ENCODE measurements around the gene HLA-DOB. TPM values are rescaled to one million over a fixed set of nuclear protein-coding genes. Genes with fewer than 3 reads are reported as not detected.
"Not testable (repeated sequence)": the region's sequence is repeated elsewhere in the genome, so short reads cannot be mapped to it uniquely, and the experiment has no call there.

HLA-DOB gene
- total and polyA plus RNA-seq, 11 donors: 0.25 to 2.7 (median 0.60) TPM; not detected in 2

DNA sequence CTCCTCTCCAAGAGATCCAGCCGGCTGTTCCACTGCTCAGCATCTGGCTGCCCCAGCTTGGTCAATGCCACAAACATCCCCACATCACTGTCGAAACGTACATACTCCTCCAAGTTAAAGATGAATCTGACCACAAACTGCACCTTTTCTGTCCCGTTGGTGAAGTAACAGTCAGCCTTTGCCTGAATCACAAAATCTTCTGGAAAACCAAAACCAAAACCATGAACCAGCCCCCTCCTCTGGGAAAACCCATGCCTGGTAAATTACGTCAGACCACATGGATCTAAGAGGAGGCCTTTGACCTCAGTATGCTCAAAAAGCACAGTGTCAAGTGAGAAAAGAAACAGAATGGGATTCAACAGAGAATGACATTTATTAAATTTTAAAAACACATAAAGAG, 1.7 kb downstream of the HLA-DOB start:
- H3K9me3 ChIP-seq: no peaks in the 10 kb centered on the region
- 65 to 77% (median 71%) methylated on average over 5 of the region's 5 CpGs for WGBS, 4 donors
- H3K27ac ChIP-seq: peak overlapping the region in 1 of 12 donors; percentile 32
- H3K4me3 ChIP-seq: peak overlapping the region in 3 of 12 donors; percentile 13 to 32 (median 31)
- ATAC-seq (peak in 2 of 4 donors; percentile 44 to 55), DNase-seq (no peak)
- peaks cover 0 to 13% (median 5%) of the 10 kb centered on the region in 12 donors for H3K4me1 ChIP-seq
- peaks cover 0 to 3% (median 0%) of the 10 kb centered on the region in 9 donors for H3K36me3 ChIP-seq
- TF ChIP-seq, protein P1, sequence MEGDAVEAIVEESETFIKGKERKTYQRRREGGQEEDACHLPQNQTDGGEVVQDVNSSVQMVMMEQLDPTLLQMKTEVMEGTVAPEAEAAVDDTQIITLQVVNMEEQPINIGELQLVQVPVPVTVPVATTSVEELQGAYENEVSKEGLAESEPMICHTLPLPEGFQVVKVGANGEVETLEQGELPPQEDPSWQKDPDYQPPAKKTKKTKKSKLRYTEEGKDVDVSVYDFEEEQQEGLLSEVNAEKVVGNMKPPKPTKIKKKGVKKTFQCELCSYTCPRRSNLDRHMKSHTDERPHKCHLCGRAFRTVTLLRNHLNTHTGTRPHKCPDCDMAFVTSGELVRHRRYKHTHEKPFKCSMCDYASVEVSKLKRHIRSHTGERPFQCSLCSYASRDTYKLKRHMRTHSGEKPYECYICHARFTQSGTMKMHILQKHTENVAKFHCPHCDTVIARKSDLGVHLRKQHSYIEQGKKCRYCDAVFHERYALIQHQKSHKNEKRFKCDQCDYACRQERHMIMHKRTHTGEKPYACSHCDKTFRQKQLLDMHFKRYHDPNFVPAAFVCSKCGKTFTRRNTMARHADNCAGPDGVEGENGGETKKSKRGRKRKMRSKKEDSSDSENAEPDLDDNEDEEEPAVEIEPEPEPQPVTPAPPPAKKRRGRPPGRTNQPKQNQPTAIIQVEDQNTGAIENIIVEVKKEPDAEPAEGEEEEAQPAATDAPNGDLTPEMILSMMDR (IDR thresholded peaks at IDR 0.05): no peak
- TF ChIP-seq POLR2A (IDR thresholded peaks at IDR 0.05): no peak
- H3K27me3 ChIP-seq: peaks cover 0 to 4% (median 0%) of the 10 kb centered on the region in 9 donors
- intact Hi-C loops (cut with DNase I): no loop called here

GRCh38 chr6:32814145-32814544, 2.7 kb downstream of the HLA-DOB start:
- peaks cover 0 to 13% (median 5%) of the 10 kb centered on the region in 12 donors for H3K4me1 ChIP-seq
- no peak for ATAC-seq
- TF ChIP-seq, protein P1 (IDR thresholded peaks at IDR 0.05): no peak
- no peak for TF ChIP-seq POLR2A (IDR thresholded peaks at IDR 0.05)
- no peak overlapping the region for H3K27ac ChIP-seq
- no peaks in the 10 kb centered on the region for H3K9me3 ChIP-seq
- no peak overlapping the region for H3K4me3 ChIP-seq
- WGBS, 4 donors: 70 to 98% (median 95%) methylated on average over 2 of the region's 2 CpGs
- peaks cover 0 to 3% (median 0%) of the 10 kb centered on the region in 9 donors for H3K36me3 ChIP-seq
- peaks cover 0 to 4% (median 0%) of the 10 kb centered on the region in 9 donors for H3K27me3 ChIP-seq
- no peak for DNase-seq
- intact Hi-C loops (cut with DNase I): no loop called here

GRCh38 chr6:32809171-32809570, 7.6 kb downstream of the HLA-DOB start:
- Histone ChIP-seq H3K27ac (no peak overlapping the region), H3K9me3 (no peaks in the 10 kb centered on the region), H3K36me3 (peaks cover 0 to 2% (median 0%) of the 10 kb centered on the region in 9 donors), H3K27me3 (peaks cover 0 to 19% (median 0%) of the 10 kb centered on the region in 9 donors), H3K4me3 (no peak overlapping the region), H3K4me1 (no peaks in the 10 kb centered on the region)
- WGBS, 4 donors: 35 to 43% (median 39%) methylated on average over 1 of the region's 1 CpG
- TF ChIP-seq POLR2A (IDR thresholded peaks at IDR 0.05): no peak
- TF ChIP-seq, protein P1 (IDR thresholded peaks at IDR 0.05): no peak
- ATAC-seq (no peak), DNase-seq (no peak)
- intact Hi-C loops (cut with DNase I): no loop called here

DNA sequence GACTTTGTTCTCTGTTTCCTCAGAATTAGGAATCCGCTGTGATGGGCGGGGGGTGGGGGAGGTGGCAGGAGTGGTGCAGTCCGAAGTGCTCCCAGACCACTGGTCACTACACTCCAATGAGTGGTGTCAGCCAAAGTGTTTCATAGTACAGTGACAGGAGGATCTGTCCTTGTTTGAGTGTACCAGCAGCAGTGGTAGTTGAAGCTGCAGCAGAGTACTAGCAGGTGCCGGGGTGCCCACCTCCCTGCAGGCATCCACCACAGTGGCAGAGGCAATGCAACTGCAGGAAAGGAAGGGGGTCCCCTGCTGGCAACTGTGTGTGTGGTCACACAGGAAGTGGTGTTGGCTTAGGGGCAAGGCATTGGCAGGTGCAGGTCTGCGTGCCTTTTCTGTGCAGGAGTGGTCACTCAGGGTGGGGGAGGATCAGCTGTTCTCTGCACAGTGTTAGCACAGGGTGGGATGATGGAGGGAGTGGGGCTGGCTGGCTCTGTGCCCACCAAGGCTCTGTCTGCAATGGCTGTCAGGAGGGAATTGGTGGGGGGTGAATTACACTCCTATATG, 9.7 kb downstream of the HLA-DOB start:
- WGBS, 4 donors: 60 to 74% (median 71%) methylated on average over 5 of the region's 5 CpGs
- ATAC-seq (no peak), DNase-seq (no peak)
- Histone ChIP-seq H3K36me3 (no peaks in the 10 kb centered on the region), H3K27ac (no peak overlapping the region), H3K9me3 (no peaks in the 10 kb centered on the region), H3K27me3 (peaks cover 0 to 24% (median 0%) of the 10 kb centered on the region in 9 donors), H3K4me3 (no peak overlapping the region), H3K4me1 (no peaks in the 10 kb centered on the region)
- TF ChIP-seq POLR2A (IDR thresholded peaks at IDR 0.05): no peak
- TF ChIP-seq, protein P1 (IDR thresholded peaks at IDR 0.05): no peak
- intact Hi-C loops (cut with DNase I): no loop called here

GRCh38 chr6:32805404-32805803, 11.4 kb downstream of the HLA-DOB start:
- ATAC-seq; DNase-seq; intact Hi-C loops (cut with DNase I); H3K36me3 ChIP-seq; H3K9me3 ChIP-seq; H3K27ac ChIP-seq; H3K4me3 ChIP-seq; H3K4me1 ChIP-seq: not testable (repeated sequence)
- peaks cover 0 to 40% (median 6%) of the 10 kb centered on the region in 9 donors for H3K27me3 ChIP-seq

All from heart left ventricle (tissue), 16 donors.